ENCODE measurements around the gene ATP1B2.
"Not testable (repeated sequence)": the region's sequence is repeated elsewhere in the genome, so short reads cannot be mapped to it uniquely, and the experiment has no call there.

Gene ATP1B2

GRCh38 chr17:7636163-7636562 lies 14.6 kb upstream of the ATP1B2 start:
- FAIRE-seq: no peak

DNA sequence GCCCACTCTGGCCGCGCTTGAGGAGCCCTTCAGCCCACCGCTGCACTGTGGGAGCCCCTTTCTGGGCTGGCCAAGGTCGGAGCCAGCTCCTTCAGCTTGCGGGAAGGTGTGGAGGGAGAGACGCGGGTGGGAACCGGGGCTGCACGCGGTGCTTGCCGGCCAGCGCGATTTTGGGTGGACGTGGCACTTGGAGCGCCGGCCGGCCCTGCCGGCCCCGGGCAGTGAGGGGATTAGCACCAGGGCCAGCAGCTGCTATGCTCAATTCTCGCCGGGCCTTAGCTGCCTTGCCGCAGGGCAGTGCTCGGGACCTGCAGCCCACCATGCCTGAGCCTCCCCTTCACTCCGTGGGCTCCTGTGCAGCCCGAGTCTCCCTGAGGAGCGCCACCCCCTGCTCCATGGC lies 9.9 kb upstream of the ATP1B2 start:
- no peak for FAIRE-seq

- not testable (repeated sequence) for FAIRE-seq
Observed at GRCh38 chr17:7641635-7642034, 9.1 kb upstream of the ATP1B2 start.

DNA sequence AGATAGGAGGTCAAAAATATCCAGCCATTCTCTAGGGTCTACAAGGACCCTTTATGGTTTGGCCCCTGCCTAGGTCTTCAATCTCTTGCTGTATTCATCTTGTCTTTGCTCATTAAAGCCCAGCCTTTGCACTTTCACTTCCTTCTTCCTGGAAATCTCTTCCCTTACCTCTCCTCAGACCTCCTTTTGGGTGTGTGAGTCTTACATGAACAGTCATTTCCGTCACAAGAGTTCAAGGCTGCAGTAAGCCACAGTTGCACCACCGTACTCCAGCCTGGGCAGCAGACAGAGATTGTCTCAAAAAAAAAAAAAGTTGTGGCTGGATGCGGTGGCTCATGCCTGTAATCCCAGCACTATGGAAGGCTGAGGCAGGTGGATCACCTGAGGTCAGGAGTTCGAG lies 6.0 kb upstream of the ATP1B2 start:
- FAIRE-seq: no peak

GRCh38 chr17:7646457-7646856 lies 4.3 kb upstream of the ATP1B2 start:
- FAIRE-seq: no peak

DNA sequence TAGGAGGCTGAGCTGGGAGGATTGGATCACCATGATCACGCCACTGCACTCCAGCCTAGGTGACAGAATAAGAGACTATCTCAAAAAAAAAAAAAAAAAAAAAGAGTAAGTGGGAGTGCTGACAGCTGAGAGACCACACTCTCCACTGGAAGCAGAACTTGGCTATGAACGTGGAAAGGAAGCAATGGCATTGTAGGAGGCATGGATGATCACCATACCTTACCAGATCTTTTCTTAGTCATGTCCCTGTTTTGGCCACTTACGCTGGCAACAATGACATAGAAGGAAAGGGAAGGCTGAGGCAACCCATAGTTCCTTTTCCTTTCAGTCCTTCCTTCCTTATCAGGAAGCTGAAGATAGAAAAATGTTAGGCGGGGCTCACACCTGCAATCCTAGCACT lies 3.7 kb upstream of the ATP1B2 start:
- no peak for FAIRE-seq

GRCh38 chr17:7651097-7651664 lies 455 bp downstream of the ATP1B2 start:
- no peak for FAIRE-seq

DNA sequence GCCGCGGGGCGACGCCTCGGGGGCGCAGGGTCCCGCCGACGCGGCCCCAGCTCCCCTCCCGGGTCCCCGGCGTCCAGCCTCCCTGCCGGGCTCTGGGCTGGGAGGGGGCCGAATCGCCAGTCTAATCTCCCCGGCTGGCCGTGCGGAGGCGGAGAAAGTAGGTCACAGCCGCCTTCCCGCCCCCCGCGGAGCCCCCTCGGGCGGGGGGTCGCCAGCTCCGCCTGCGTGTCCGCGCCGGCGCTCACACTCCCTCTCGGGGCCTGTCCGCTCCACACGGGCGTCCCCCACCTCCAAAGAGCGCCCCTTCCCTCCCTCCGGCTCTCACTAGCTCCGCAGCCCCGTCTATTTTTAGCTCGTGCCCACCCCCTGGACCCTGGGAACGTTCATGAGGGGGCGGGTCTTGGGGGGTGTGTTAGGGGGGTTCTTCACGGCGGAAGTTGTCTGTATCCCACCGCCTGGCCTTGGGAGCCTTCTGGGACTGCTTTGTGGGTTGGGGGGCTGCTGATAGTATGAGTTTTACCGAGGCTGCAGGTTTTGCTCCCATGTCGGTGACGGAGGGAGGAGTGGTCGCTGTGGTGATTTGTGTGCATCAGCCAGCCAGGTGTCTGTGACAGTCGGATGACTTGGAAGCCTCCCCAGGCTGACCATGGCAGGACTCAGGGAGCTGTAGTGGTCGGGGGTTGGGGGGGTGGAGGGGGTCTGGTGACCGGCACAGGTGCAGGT lies 1.1 kb downstream of the ATP1B2 start:
- FAIRE-seq: no peak

DNA sequence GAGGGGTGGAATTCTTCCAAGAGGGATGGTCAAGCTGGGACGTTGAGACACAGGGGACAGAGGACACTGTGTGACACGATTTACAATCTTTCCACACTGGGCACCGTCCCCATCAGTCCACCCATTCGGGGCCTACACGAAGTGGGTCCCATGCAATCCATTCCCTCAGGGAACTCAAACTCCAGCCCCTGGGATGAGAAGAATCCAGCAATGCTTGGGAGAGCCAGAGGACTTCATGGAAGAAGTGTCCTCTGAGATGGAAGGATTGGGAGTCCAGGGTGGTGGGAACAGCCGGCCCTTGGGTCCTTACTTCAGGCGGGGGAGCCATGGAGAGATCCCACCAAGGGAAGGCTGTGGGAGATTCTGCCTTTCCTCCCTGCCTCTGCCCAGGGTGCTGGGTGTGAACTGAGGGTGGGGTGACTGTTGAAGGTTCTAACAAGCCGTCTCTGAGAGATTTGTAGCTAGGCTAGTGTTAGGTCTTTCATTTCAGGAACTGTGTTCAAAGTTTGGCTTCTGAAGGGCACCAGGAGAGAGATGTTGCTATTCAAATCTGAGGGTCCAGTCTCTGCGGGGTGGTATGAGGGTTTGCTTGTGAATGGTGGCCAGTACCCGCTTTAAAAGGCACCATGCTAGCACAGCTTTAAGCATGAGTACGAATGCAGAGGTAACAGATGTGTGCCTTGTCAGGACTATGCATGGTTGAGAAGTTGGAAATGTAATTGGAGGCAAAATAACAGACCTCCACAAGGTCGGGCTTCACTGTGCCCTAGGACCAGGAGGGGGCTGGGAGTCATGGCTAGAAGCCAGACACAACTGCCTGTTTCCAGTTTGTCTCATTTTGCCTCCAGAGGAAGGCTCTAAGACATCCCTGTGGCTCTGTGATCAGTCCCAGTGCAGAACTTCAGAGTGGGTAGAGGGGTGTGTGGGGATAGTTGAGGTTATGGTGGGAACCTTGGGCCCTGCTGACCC lies 1.9 kb downstream of the ATP1B2 start:
- FAIRE-seq: no peak

GRCh38 chr17:7654832-7655540 lies 4.3 kb downstream of the ATP1B2 start:
- no peak for FAIRE-seq

- FAIRE-seq: no peak
Observed at GRCh38 chr17:7655541-7655840, 4.8 kb downstream of the ATP1B2 start.

GRCh38 chr17:7656958-7657609 lies 6.4 kb downstream of the ATP1B2 start:
- FAIRE-seq: no peak

DNA sequence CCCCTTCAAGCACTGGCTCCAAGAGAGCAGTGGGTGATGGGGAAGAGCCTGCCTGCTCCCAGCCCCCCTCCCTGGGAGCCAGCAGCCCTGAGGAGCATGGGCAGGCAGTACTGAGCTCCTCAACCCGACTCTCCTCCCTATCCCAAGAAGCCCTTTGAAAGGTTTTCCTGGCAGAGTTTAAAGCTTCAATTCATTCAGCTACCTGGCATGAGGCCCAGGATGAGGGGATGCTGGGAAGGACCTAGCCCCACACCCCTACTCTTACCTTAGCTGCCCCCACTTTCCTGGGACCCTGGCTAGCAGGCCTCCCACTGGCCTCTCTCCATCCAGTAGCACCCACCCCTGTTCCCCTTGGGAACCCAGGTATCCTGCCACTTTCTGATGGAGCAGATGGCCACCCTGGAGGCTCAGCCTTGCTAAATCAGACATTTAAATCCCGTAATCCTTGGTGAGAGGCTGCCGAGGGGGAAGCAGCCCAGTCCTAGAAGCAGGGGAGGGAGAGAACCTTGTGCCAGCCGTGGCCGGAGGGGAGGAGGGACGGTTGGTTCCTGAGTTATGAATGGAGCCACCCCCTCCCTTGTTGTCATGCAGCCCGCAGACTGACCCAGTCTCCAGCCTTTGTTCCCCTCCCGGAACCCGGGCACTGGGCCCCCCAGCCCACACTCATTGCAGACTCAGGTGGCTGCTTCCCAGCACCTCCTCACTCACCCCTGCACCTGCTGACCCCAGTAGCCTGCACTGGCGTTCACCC lies 17.1 kb downstream of the ATP1B2 start:
- FAIRE-seq: no peak

GRCh38 chr17:7668482-7668881 lies 17.8 kb downstream of the ATP1B2 start:
- no peak for FAIRE-seq

DNA sequence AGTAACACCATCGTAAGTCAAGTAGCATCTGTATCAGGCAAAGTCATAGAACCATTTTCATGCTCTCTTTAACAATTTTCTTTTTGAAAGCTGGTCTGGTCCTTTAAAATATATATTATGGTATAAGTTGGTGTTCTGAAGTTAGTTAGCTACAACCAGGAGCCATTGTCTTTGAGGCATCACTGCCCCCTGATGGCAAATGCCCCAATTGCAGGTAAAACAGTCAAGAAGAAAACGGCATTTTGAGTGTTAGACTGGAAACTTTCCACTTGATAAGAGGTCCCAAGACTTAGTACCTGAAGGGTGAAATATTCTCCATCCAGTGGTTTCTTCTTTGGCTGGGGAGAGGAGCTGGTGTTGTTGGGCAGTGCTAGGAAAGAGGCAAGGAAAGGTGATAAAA lies 22.5 kb downstream of the ATP1B2 start:
- FAIRE-seq: no peak

- no peak for FAIRE-seq
Observed at GRCh38 chr17:7674934-7675333, 24.2 kb downstream of the ATP1B2 start.

- FAIRE-seq: no peak
Observed at GRCh38 chr17:7676533-7676932, 25.8 kb downstream of the ATP1B2 start.

- FAIRE-seq: no peak
Observed at GRCh38 chr17:7677388-7678067, 26.8 kb downstream of the ATP1B2 start.

DNA sequence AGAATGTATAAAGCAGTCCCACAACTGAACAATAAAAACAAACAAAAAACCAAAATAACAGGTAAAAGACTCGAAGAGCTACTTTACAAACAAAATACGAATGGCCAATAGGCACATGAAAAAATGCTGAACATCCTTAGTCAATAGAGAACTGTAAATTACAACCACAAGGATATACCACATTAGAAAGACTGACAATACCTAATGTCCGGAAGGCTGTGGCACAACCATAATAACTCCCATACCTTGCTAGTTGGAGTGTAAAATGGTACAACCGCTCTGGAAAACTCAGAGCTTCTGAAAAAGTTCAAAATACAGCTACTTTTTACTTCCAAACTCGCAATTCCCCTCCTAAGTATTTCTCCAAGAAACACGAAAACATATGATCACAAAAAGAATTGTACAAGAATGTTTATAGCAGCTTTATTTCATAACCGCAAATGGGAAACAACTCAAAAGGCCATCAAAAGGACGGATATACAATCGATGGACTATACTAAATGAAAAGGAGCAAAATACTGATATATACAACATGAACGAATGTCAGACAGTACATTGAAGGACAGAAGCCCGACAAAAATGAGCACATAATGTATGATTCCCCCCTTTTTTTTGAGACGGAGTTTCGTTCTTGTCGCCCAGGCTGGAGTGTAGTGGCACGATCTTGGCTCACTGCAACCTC lies 34.3 kb downstream of the ATP1B2 start:
- no peak for FAIRE-seq

DNA sequence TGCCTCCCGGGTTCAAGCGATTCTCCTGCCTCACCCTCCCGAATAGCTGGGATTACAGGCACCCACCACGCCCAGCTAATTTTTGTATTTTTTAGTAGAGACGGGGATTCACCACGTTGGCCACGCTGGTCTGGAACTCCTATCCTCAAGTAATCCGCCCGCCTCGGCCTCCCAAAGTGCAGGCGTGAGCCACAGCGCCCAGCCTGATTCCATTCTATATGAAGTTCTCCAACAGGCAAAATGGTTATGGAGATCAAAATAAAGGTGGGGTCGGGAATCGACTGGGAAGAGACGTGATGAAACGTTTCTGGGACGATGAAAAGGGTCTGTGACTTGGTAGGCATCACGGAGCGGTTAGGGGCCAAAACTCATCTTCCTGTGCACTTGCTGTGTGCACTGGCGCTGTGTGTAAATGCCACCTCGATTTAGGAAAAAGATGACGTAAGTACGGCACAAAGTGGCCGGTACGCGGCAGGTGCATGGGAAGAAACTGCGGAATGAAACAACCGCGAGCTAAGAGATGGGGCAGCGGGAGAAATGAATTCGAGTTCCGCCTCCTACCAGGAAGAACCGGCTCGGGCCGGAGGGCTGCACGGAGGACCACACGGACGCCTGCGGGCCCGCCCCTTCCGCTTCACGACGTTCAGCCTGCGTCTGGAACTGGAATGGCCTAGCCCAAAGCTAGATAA lies 35.0 kb downstream of the ATP1B2 start:
- no peak for FAIRE-seq

Measured in colon (tissue), 2 donors.